Caco-2 (cell line): ENCODE measurements around the gene LRIF1. TPM values are rescaled to one million over a fixed set of nuclear protein-coding genes. Genes with fewer than 3 reads are reported as not detected.

Source experiments
- BruUV-seq: library from RNA; stranded (reverse); fragments of 400-500 nt; replicated peaks from 2 replicates; lab custom pipeline; 2021; lab: Mats Ljungman, UMichigan
- CTCF ChIA-PET: fragments of 300-600 bp; sonication (Branson Sonifier 250); formaldehyde crosslinking; loops from one replicate; lab custom pipeline; 2022; ENCODE audit warnings: antibody characterized with exemption; lab: Charles Lee
- POLR2A ChIA-PET: fragments of 300-600 bp; sonication (Branson Sonifier 250); formaldehyde crosslinking; loops from one replicate; lab custom pipeline; 2022; ENCODE audit warnings: antibody characterized with exemption; lab: Charles Lee
- DNase-seq, 2 experiments: peaks; one replicate each; pipeline versions ENCODE4 v3.0.0 to v3.0.0-alpha.2; 2020 to 2022
- H3K27me3 ChIP-seq: replicated peaks from 2 replicates; pipeline ENCODE4 v1.6.0; 2011; ENCODE audit warnings: low read length; ENCODE audit not compliant: control insufficient read depth, insufficient read depth
- H3K36me3 ChIP-seq: 2 replicates; pipeline ENCODE4 v1.5.1; 2011; ENCODE audit warnings: low read length; ENCODE audit not compliant: control insufficient read depth, insufficient read depth
- H3K4me1 ChIP-seq: fragments of 250-450 bp; sonication (Bioruptor Pico); 2 replicates; pipeline ENCODE4 v1.5.1; 2020; ENCODE audit warnings: mild to moderate bottlenecking
- H3K4me3 ChIP-seq: 2 replicates; pipeline ENCODE4 v1.5.1; 2011; ENCODE audit warnings: low read depth, mild to moderate bottlenecking, control low read depth, low read length
- H3K9me3 ChIP-seq: fragments of 250-450 bp; sonication (Bioruptor Pico); 2 replicates; pipeline ENCODE4 v1.5.1; 2020; ENCODE audit warnings: mild to moderate bottlenecking, moderate library complexity
- H3K27ac Mint-ChIP-seq: one replicate; pipeline ENCODE4 v1.8.0; 2022; ENCODE audit warnings: mixed read lengths; ENCODE audit not compliant: unreplicated experiment
- H3K27me3 Mint-ChIP-seq: one replicate; pipeline ENCODE4 v1.8.0; 2022; ENCODE audit warnings: mixed read lengths; ENCODE audit not compliant: insufficient read depth, unreplicated experiment
- H3K36me3 Mint-ChIP-seq: one replicate; pipeline ENCODE4 v1.8.0; 2022; ENCODE audit warnings: mild to moderate bottlenecking, mixed read lengths; ENCODE audit not compliant: insufficient read depth, unreplicated experiment
- H3K4me1 Mint-ChIP-seq: one replicate; pipeline ENCODE4 v1.8.0; 2022; ENCODE audit warnings: low read depth, mixed read lengths; ENCODE audit not compliant: unreplicated experiment
- H3K4me3 Mint-ChIP-seq: one replicate; pipeline ENCODE4 v1.8.0; 2022; ENCODE audit warnings: mild to moderate bottlenecking, moderate library complexity, mixed read lengths; ENCODE audit not compliant: unreplicated experiment
- H3K9me3 Mint-ChIP-seq: one replicate; pipeline ENCODE4 v1.8.0; 2022; ENCODE audit warnings: mixed read lengths; ENCODE audit not compliant: unreplicated experiment
- intact Hi-C: fragments of 100-400 bp; cut with micrococcal nuclease; formaldehyde crosslinking; loops from one replicate; pipeline ENCODE4 v1.10.0; 2022; ENCODE audit not compliant: unreplicated experiment
- total RNA-seq: library from RNA; stranded (reverse); gene quantifications from 2 replicates; pipeline ENCODE4 v1.2.3, GENCODE V29; 2022
- TF ChIP-seq, protein P1 (sequence below), 2 experiments: fragments of 200-600 bp in 1 of 2; IDR thresholded peaks; 1 replicate in 1 of 2; 2 replicates in 1 of 2; pipeline versions ENCODE4 v1.5.1 to v1.8.0; 2011 to 2022; ENCODE audit warnings: antibody characterized with exemption in 1 of 2, control low read depth in 1 of 2, inconsistent platforms in 1 of 2, low read depth in 1 of 2, low read length in 1 of 2, mild to moderate bottlenecking in 1 of 2, moderate library complexity in 1 of 2; ENCODE audit not compliant: insufficient read depth in 1 of 2, severe bottlenecking in 1 of 2, unreplicated experiment in 1 of 2

LRIF1 gene
- total RNA-seq, 1 experiment from 2014 or later = 31.7 TPM

DNA sequence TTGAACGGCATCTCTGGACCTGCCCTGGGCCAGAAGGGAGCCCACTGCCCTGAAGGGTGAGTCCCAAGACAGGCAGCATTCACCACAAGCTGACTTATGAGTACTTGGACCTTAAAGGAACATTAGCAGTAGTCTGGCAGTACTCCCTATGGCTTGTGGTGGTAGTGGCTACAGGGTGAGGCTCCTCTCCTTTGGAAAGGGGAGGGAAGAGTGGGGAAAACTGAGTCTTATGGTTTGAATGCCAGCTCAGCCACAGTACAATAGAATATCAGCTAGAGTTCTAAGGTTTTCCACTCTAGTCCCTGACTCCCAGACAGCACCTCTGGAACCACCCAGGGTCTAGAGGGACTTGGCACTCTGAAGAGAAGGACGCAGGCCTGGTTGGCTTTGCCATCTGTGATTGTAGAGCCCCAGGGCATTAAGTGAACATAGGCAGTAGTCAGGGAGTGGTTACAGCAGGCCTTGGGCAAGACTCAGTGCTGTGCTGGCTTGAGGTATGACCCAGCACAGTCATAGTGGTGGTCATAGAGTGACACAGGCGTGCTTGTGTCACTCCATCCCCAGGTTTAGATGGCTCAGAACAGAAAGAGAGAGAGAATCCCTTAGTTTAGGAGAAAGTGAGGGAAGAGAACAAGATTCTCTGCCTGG, 59.7 kb downstream of the LRIF1 start:
- no peaks in the 10 kb centered on the region for H3K27me3 ChIP-seq
- Mint-ChIP-seq H3K36me3 (no peaks in the 10 kb centered on the region), H3K4me3 (no peak overlapping the region), H3K9me3 (no peaks in the 10 kb centered on the region), H3K27me3 (no peaks in the 10 kb centered on the region), H3K4me1 (no peaks in the 10 kb centered on the region), H3K27ac (no peak overlapping the region)
- no peak overlapping the region for H3K4me3 ChIP-seq
- CTCF ChIA-PET = no interaction called here
- no peaks in the 10 kb centered on the region for H3K9me3 ChIP-seq
- TF ChIP-seq, protein P1, sequence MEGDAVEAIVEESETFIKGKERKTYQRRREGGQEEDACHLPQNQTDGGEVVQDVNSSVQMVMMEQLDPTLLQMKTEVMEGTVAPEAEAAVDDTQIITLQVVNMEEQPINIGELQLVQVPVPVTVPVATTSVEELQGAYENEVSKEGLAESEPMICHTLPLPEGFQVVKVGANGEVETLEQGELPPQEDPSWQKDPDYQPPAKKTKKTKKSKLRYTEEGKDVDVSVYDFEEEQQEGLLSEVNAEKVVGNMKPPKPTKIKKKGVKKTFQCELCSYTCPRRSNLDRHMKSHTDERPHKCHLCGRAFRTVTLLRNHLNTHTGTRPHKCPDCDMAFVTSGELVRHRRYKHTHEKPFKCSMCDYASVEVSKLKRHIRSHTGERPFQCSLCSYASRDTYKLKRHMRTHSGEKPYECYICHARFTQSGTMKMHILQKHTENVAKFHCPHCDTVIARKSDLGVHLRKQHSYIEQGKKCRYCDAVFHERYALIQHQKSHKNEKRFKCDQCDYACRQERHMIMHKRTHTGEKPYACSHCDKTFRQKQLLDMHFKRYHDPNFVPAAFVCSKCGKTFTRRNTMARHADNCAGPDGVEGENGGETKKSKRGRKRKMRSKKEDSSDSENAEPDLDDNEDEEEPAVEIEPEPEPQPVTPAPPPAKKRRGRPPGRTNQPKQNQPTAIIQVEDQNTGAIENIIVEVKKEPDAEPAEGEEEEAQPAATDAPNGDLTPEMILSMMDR (IDR thresholded peaks at IDR 0.05; ENCODE audit: insufficient read depth in 1 of 2, low read depth in 1 of 2, low read length in 1 of 2, severe bottlenecking in 1 of 2, unreplicated experiment in 1 of 2) = no peak
- H3K36me3 ChIP-seq = no peaks in the 10 kb centered on the region
- intact Hi-C loops = no loop called here
- H3K4me1 ChIP-seq = no peaks in the 10 kb centered on the region
- DNase-seq = no peak
- POLR2A ChIA-PET = no interaction called here
- no TSS peak for BruUV-seq

DNA sequence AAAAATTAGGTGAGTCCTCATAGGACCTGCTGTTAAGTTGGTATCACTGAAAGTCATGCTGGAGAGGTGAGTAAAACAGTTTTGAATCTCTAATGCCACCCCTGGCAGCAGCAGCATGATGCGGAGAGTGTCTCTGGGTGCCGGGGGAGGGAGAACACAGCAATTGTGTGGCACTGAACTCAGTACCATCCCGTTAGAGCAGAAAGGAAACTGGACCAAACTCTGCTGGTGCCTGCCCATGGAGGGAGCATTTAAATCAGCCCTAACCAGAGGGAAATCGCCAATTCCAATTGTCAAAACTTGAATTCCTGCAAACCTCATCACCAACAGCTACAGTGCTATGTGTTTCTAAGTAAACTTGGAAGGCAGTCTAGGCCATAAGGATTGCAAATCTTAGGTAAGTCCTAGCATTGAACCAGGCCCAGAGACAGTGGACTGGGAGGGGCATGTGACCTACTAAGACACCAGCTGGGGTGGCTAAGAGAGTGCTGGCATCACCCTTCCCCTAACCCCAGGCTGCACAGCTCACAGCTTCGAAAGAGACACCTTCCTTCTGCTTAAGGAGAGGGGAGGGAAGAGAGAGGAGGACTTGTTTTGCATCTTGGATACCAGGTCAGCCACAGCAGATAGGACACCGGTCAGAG, 60.8 kb downstream of the LRIF1 start:
- ChIA-PET POLR2A (no interaction called here), CTCF (no interaction called here)
- Mint-ChIP-seq H3K4me3 (no peak overlapping the region), H3K4me1 (no peaks in the 10 kb centered on the region), H3K27ac (no peak overlapping the region), H3K27me3 (no peaks in the 10 kb centered on the region), H3K36me3 (no peaks in the 10 kb centered on the region), H3K9me3 (no peaks in the 10 kb centered on the region)
- Histone ChIP-seq H3K9me3 (no peaks in the 10 kb centered on the region), H3K36me3 (no peaks in the 10 kb centered on the region), H3K27me3 (no peaks in the 10 kb centered on the region), H3K4me1 (no peaks in the 10 kb centered on the region), H3K4me3 (no peak overlapping the region)
- BruUV-seq = no TSS peak
- TF ChIP-seq, protein P1 (IDR thresholded peaks at IDR 0.05; ENCODE audit: insufficient read depth in 1 of 2, low read depth in 1 of 2, low read length in 1 of 2, severe bottlenecking in 1 of 2, unreplicated experiment in 1 of 2) = no peak
- intact Hi-C loops = no loop called here
- DNase-seq = no peak

DNA sequence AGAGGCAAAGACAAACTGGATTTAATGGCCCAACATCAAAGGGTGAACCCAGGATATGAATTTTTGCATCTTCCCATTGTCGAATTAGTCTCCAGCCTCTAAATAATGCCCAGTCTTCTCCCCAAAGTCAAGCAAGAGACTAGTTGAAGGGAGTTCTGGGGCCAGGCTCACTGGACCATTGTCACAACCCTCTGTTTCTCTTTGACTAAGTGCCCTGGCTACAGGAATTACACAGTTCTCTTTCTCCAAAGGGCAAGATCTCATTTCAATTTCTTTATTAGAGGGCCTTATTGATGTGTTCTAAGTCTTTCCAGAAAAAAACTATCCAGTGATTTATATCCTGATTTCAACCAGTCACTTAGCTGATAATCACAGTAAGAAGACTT, 64.3 kb downstream of the LRIF1 start:
- POLR2A ChIA-PET = no interaction called here
- no peaks in the 10 kb centered on the region for H3K9me3 Mint-ChIP-seq
- Histone ChIP-seq H3K4me1 (no peaks in the 10 kb centered on the region), H3K36me3 (no peaks in the 10 kb centered on the region), H3K4me3 (no peak overlapping the region), H3K27me3 (no peaks in the 10 kb centered on the region), H3K9me3 (no peaks in the 10 kb centered on the region)
- CTCF ChIA-PET = no interaction called here
- peaks cover 3% of the 10 kb centered on the region for H3K27me3 Mint-ChIP-seq
- TF ChIP-seq, protein P1 (IDR thresholded peaks at IDR 0.05; ENCODE audit: insufficient read depth in 1 of 2, low read depth in 1 of 2, low read length in 1 of 2, severe bottlenecking in 1 of 2, unreplicated experiment in 1 of 2) = no peak
- H3K4me3 Mint-ChIP-seq = no peak overlapping the region
- no peak for DNase-seq
- H3K27ac Mint-ChIP-seq = no peak overlapping the region
- H3K4me1 Mint-ChIP-seq = no peaks in the 10 kb centered on the region
- intact Hi-C loops = no loop called here
- H3K36me3 Mint-ChIP-seq = no peaks in the 10 kb centered on the region
- no TSS peak for BruUV-seq
